Stimulated activated naive CD8-positive, alpha-beta T cell treated with anti-CD3 and anti-CD28 coated beads, Interleukin-15, amount 100 ng/mL, for 72 hours (primary cell): ENCODE measurements around the gene PYGO1.
"Not testable (repeated sequence)": the region's sequence is repeated elsewhere in the genome, so short reads cannot be mapped to it uniquely, and the experiment has no call there.

Source experiments
- ATAC-seq: fragments of 150-1000 bp; cut with Tn5 transposase; 2 replicates; pipeline ENCODE4 v1.10.0; 2021; ENCODE audit warnings: mild to moderate bottlenecking, moderate library complexity
- DNase-seq, 2 donors: peaks; one replicate each; pipeline ENCODE4 v3.0.0; 2021 to 2022
- H3K27ac Mint-ChIP-seq, 2 donors: one replicate each; pipeline ENCODE4 v1.8.0; 2022; ENCODE audit warnings: mild to moderate bottlenecking in 2 of 2, mixed read lengths in 2 of 2, moderate library complexity in 2 of 2
- H3K27me3 Mint-ChIP-seq: one replicate; pipeline ENCODE4 v1.8.0; 2022; ENCODE audit warnings: mixed read lengths
- H3K4me1 Mint-ChIP-seq: one replicate; pipeline ENCODE4 v1.8.0; 2022; ENCODE audit warnings: mild to moderate bottlenecking, mixed read lengths
- H3K4me3 Mint-ChIP-seq, 2 donors: one replicate each; pipeline ENCODE4 v1.8.0; 2022; ENCODE audit warnings: mild to moderate bottlenecking in 2 of 2, mixed read lengths in 2 of 2, moderate library complexity in 1 of 2
- H3K9me3 Mint-ChIP-seq, 2 donors: one replicate each; pipeline ENCODE4 v1.8.0; 2022; ENCODE audit warnings: mixed read lengths in 2 of 2

Gene PYGO1

GRCh38 chr15:55498109-55498938 lies 89.8 kb downstream of the PYGO1 start:
- Mint-ChIP-seq H3K4me1 (peaks cover 21% of the 10 kb centered on the region), H3K27me3 (peaks cover 12% of the 10 kb centered on the region), H3K4me3 (peak overlapping the region; percentile 86 to 87), H3K27ac (peak overlapping the region in 1 of 2 donors; percentile 85)
- DNase-seq (peak; percentile 67 to 78), ATAC-seq (peak; percentile 94)
- not testable (repeated sequence) for H3K9me3 Mint-ChIP-seq

GRCh38 chr15:55496716-55497115 lies 91.4 kb downstream of the PYGO1 start:
- H3K9me3 Mint-ChIP-seq: no peaks in the 10 kb centered on the region
- H3K4me3 Mint-ChIP-seq: no peak overlapping the region
- DNase-seq (no peak), ATAC-seq (no peak)
- no peak overlapping the region for H3K27ac Mint-ChIP-seq
- H3K4me1 Mint-ChIP-seq: peaks cover 21% of the 10 kb centered on the region
- no peaks in the 10 kb centered on the region for H3K27me3 Mint-ChIP-seq

GRCh38 chr15:55494931-55495330 lies 93.2 kb downstream of the PYGO1 start:
- H3K27me3 Mint-ChIP-seq: no peaks in the 10 kb centered on the region
- no peaks in the 10 kb centered on the region for H3K9me3 Mint-ChIP-seq
- peaks cover 21% of the 10 kb centered on the region for H3K4me1 Mint-ChIP-seq
- no peak for ATAC-seq
- H3K4me3 Mint-ChIP-seq: no peak overlapping the region
- no peak overlapping the region for H3K27ac Mint-ChIP-seq
- DNase-seq: no peak

GRCh38 chr15:55488952-55489600 lies 99.1 kb downstream of the PYGO1 start:
- DNase-seq, H3K27ac Mint-ChIP-seq, ATAC-seq, H3K4me3 Mint-ChIP-seq, H3K9me3 Mint-ChIP-seq, H3K27me3 Mint-ChIP-seq, H3K4me1 Mint-ChIP-seq: not testable (repeated sequence)
